HEK293T (cell line): ENCODE measurements around the gene DUOX1.

Experiments
- BHLHE40 ChIP-seq: fragments of 450-650 bp; IDR thresholded peaks from 2 replicates; pipeline ENCODE4 v1.6.1; 2016; ENCODE audit warnings: mild to moderate bottlenecking, moderate library complexity, borderline replicate concordance
- CTBP1 ChIP-seq: fragments of 450-650 bp; IDR thresholded peaks from 2 replicates; pipeline ENCODE4 v1.6.1; 2016; ENCODE audit warnings: borderline replicate concordance
- FOXA1 ChIP-seq: fragments of 450-650 bp; IDR thresholded peaks from 2 replicates; pipeline ENCODE4 v1.6.1; 2016; ENCODE audit warnings: mild to moderate bottlenecking
- FOXK2 ChIP-seq: fragments of 450-650 bp; IDR thresholded peaks from 2 replicates; pipeline ENCODE4 v1.6.1; 2016; ENCODE audit warnings: mild to moderate bottlenecking
- FOXM1 ChIP-seq: fragments of 450-650 bp; IDR thresholded peaks from 2 replicates; pipeline ENCODE4 v1.6.1; 2017; ENCODE audit warnings: mild to moderate bottlenecking, borderline replicate concordance
- HDGF ChIP-seq: fragments of 450-650 bp; IDR thresholded peaks from 2 replicates; pipeline ENCODE4 v1.6.1; 2017; ENCODE audit warnings: antibody characterized with exemption, borderline replicate concordance
- L3MBTL2 ChIP-seq: fragments of 450-650 bp; conservative IDR thresholded peaks from 2 replicates; pipeline ENCODE4 v1.6.1; 2016; ENCODE audit warnings: mild to moderate bottlenecking
- LEF1 ChIP-seq: fragments of 450-650 bp; IDR thresholded peaks from 2 replicates; pipeline ENCODE4 v1.6.1; 2017; ENCODE audit warnings: mild to moderate bottlenecking, borderline replicate concordance
- NFRKB ChIP-seq: fragments of 450-650 bp; IDR thresholded peaks from 2 replicates; pipeline ENCODE4 v1.6.1; 2016; ENCODE audit warnings: mild to moderate bottlenecking, moderate library complexity
- SP1 ChIP-seq: fragments of 450-650 bp; IDR thresholded peaks from 2 replicates; pipeline ENCODE4 v1.6.1; 2017
- SUZ12 ChIP-seq: fragments of 450-650 bp; IDR thresholded peaks from 2 replicates; pipeline ENCODE4 v1.6.1; 2016; ENCODE audit warnings: mild to moderate bottlenecking
- TARDBP ChIP-seq: fragments of 450-650 bp; IDR thresholded peaks from 2 replicates; pipeline ENCODE4 v1.6.1; 2016
- ZNF384 ChIP-seq: fragments of 450-650 bp; IDR thresholded peaks from 2 replicates; pipeline ENCODE4 v1.6.1; 2016
- TF ChIP-seq, protein P1 (sequence below): fragments of 450-650 bp; IDR thresholded peaks from 2 replicates; pipeline ENCODE4 v1.6.1; 2016

GRCh38 chr15:45100884-45101625 is 28.7 kb upstream of the DUOX1 start:
- TF ChIP-seq FOXM1 = no peak
- no peak for TF ChIP-seq FOXK2
- TF ChIP-seq BHLHE40 = no peak
- TF ChIP-seq CTBP1 = no peak
- no peak for TF ChIP-seq NFRKB
- no peak for TF ChIP-seq SUZ12
- no peak for TF ChIP-seq LEF1
- TF ChIP-seq, protein P1, sequence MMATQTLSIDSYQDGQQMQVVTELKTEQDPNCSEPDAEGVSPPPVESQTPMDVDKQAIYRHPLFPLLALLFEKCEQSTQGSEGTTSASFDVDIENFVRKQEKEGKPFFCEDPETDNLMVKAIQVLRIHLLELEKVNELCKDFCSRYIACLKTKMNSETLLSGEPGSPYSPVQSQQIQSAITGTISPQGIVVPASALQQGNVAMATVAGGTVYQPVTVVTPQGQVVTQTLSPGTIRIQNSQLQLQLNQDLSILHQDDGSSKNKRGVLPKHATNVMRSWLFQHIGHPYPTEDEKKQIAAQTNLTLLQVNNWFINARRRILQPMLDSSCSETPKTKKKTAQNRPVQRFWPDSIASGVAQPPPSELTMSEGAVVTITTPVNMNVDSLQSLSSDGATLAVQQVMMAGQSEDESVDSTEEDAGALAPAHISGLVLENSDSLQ = no peak
- TF ChIP-seq FOXA1 = no peak
- TF ChIP-seq TARDBP = no peak
- TF ChIP-seq HDGF = no peak
- no peak for TF ChIP-seq ZNF384
- TF ChIP-seq SP1 = no peak
- no peak for TF ChIP-seq L3MBTL2
